ENCODE measurements around the gene WDR26.
A peak's percentile ranks its signal among the peaks of the same experiment; 100 is the strongest.
"Not testable (repeated sequence)": the region's sequence is repeated elsewhere in the genome, so short reads cannot be mapped to it uniquely, and the experiment has no call there.

The WDR26 gene

DNA sequence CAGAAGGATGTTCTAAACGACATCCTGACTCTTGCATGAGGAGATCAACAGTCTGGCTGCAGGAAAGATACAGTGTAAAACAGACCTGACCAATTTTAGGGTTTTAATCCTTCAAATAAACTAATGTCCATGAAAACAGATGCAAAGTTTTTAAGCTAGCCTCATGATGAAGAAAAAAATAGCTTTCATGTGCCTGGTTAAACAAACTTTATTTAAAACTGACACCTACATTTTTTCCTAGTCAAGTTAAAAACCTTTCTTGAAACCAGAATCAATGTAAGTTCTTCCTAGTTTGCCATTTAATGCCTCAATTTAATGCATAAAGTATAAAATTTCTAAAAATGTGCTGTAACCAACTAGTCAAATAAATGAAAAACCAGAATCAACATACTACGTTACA is 2.9 kb downstream of the WDR26 start:
- peak overlapping the region; percentile 60 for H3K4me3 ChIP-seq (replicated peaks; ENCODE audit: low read depth, low read length)
- DNase-seq (ENCODE audit: extremely low read depth, low read depth), result no peak
- TF ChIP-seq, protein P1, sequence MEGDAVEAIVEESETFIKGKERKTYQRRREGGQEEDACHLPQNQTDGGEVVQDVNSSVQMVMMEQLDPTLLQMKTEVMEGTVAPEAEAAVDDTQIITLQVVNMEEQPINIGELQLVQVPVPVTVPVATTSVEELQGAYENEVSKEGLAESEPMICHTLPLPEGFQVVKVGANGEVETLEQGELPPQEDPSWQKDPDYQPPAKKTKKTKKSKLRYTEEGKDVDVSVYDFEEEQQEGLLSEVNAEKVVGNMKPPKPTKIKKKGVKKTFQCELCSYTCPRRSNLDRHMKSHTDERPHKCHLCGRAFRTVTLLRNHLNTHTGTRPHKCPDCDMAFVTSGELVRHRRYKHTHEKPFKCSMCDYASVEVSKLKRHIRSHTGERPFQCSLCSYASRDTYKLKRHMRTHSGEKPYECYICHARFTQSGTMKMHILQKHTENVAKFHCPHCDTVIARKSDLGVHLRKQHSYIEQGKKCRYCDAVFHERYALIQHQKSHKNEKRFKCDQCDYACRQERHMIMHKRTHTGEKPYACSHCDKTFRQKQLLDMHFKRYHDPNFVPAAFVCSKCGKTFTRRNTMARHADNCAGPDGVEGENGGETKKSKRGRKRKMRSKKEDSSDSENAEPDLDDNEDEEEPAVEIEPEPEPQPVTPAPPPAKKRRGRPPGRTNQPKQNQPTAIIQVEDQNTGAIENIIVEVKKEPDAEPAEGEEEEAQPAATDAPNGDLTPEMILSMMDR (IDR thresholded peaks at IDR 0.05; ENCODE audit: low read depth, low read length, missing control alignments), result no peak

DNA sequence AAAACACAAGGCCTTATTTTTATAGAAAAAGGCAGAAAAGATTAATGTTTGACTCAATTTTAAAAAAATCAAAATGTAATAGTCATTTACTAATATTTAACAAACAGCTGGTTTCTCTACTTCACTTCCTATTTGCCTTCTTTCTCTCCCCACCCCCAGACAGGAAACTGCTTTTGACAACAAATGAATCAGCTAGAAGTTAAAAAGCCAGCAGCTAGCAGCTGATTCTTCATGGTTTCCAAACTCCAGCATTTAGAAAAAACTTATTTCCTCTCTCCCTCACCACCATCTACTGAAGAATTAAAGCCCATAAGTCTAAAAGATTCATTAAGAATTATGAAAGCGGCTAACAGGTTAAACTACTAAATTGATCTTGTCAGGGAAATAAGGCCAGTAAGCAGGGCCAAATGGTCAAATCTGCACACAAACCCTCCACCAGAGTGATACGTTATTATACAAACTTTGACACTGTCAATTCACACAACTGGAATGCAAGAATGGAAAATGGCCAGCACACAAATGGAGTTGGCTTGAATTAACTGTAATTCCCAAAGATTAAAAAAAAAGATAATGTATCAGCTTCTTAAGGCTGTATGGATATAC is 4.0 kb downstream of the WDR26 start:
- H3K4me3 ChIP-seq (replicated peaks; ENCODE audit: low read depth, low read length), result peak overlapping the region; percentile 60
- DNase-seq (ENCODE audit: extremely low read depth, low read depth), result no peak
- TF ChIP-seq, protein P1 (IDR thresholded peaks at IDR 0.05; ENCODE audit: low read depth, low read length, missing control alignments), result no peak

DNA sequence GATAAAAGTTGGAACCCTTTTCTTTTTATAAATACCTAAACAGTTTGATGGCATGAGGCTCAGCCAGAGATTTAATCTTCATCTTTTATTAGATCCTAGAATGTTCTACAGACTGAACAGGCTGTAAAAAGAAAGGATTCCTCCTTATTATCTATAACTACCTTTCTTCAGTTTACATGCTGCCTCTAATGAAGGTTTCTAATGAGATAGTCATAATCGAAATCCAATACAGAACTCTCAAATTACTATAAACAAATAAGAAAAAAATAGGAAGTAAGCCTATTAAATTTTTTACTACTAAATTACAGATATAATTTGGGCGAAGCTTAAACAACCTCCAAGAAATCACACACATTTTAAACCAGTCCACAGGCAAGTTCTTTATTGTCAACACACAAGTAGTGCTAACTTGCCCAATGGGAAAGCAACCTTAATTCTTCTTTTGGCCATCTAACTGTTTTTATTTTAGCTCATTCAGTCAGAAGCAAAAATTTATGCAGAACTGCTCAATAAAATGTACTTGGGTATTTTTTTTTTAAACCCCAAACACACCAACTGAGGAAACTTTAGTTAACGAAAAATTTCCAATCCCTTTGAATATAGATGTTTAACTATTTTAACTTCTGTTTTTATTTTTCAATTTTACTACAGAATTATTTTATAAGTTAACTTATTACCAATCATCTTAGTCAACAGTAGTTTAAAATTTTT is 4.8 kb downstream of the WDR26 start:
- H3K4me3 ChIP-seq (replicated peaks; ENCODE audit: low read depth, low read length), result no peak overlapping the region

DNA sequence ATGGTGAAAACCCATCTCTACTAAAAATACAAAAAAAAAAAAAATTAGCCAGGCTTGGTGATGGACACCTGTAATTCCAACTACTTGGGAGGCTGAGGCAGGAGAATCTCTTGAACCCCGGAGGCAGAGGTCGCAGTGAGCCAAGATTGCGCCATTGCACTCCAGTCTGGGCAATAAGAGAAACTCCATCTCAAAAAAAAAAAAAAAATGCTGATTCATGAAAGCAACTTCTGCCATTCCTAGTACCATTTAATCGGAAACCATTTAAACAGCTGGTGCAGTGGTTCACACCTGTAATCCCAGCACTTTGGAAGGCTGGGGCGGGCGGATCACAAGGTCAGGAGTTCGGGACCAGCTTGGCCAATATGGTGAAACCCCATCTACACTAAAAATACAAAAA is 5.9 kb downstream of the WDR26 start:
- not testable (repeated sequence) for H3K4me3 ChIP-seq (replicated peaks; ENCODE audit: low read depth, low read length); DNase-seq (ENCODE audit: extremely low read depth, low read depth)

More for the DNA sequence above, 4.8 kb downstream of the WDR26 start:
- TF ChIP-seq, protein P1 (IDR thresholded peaks at IDR 0.05; ENCODE audit: low read depth, low read length, missing control alignments), result no peak
- no peak for DNase-seq (ENCODE audit: extremely low read depth, low read depth)

DNA sequence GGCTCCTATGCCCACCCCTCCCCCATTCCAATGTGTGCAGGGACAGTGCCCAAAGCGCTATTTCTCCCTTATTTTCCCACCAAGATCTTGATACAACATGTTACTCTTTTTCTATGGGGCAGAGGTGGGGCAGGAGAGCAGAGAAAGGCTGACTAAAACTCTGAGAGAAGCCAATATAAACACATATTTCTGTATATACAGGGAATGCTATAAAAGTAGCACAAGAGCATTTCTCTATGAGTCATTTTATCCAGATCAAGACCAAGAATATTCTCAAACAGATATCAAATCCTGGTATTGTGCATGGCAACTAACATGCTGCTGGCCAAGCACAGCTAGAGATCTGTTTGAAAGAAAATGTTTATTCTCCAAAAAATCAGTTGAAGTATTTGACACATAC is 7.3 kb downstream of the WDR26 start:
- peak; percentile 39 for DNase-seq (ENCODE audit: extremely low read depth, low read depth)
- H3K4me3 ChIP-seq (replicated peaks; ENCODE audit: low read depth, low read length), result no peak overlapping the region
- TF ChIP-seq, protein P1 (IDR thresholded peaks at IDR 0.05; ENCODE audit: low read depth, low read length, missing control alignments), result no peak

DNA sequence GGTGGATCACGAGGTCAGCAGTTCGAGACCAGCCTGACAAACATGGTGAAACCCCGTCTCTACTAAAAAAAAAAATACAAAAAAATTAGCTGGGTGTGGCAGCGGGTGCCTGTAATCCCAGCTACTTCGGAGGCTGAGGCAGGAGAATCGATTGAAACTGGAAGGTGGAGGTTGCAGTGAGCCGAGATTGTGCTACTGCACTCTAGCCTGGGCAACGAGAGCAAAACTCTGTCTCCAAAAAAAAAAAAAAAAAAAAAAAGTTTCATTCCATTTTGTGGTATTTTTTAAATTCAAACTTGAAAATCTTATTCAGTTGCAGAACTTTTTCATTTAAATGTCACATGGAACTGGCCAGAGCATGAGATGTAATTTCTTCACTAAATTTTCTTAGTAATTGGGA is 7.7 kb downstream of the WDR26 start:
- not testable (repeated sequence) for DNase-seq (ENCODE audit: extremely low read depth, low read depth); H3K4me3 ChIP-seq (replicated peaks; ENCODE audit: low read depth, low read length)

DNA sequence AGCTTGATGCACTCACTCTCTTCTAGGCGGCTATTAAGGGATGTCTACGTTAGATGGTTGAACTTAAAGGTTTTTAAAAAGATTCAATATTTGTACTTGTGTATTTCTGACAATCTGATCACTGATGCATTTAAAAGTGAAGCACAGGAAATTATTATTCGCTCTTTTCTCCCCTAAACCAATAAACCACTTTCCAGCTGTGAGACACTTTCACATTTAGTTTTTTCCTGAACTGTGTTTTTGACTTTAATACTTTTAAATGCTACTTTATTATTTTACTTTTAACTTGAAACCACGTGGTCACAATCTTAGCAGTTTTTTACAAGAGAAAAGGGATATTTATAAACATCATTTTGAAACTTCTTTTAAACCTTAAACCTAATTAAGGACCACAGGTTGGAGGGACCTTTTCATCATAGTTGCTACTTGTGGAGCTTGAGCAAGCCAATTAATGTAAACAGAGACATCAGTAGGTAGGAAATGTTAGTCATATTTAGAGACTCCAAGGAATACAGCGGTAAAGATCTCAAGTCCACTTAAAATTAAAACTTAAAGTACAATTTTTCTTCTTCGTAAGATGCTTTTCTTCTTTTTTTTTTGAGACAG is 9.2 kb downstream of the WDR26 start:
- no peak for DNase-seq (ENCODE audit: extremely low read depth, low read depth)
- TF ChIP-seq, protein P1 (IDR thresholded peaks at IDR 0.05; ENCODE audit: low read depth, low read length, missing control alignments), result no peak
- no peak overlapping the region for H3K4me3 ChIP-seq (replicated peaks; ENCODE audit: low read depth, low read length)
